ENCODE data around the gene PPP1R18. TPM values are rescaled to one million over a fixed set of nuclear protein-coding genes. Genes with fewer than 3 reads are reported as not detected.

PPP1R18 gene
- polyA plus RNA-seq, 3 donors = 58.5 to 226 (median 78.9) TPM

GRCh38 chr6:30705620-30706019 lies 19.2 kb upstream of the PPP1R18 start:
- H3K36me3 ChIP-seq (replicated peaks in 1 of 2; ENCODE audit: control insufficient read depth in 1 of 2, insufficient read depth in 2 of 2, low read length in 2 of 2) = peaks cover 5 to 48% of the 10 kb centered on the region in 2 donors
- H3K4me3 Mint-ChIP-seq = no peak overlapping the region
- H3K4me3 ChIP-seq (replicated peaks in 1 of 3; ENCODE audit: low read depth in 2 of 3, low read length in 3 of 3) = no peak overlapping the region
- H3K4me2 ChIP-seq (replicated peaks; ENCODE audit: extremely low read depth, low read length, poor library complexity, severe bottlenecking) = no peak overlapping the region
- H3K36me3 Mint-ChIP-seq = peaks cover 48 to 59% of the 10 kb centered on the region in 2 donors
- H3K27me3 Mint-ChIP-seq (ENCODE audit: low read depth in 3 of 3) = peaks cover 0 to 5% (median 1%) of the 10 kb centered on the region in 3 donors
- H3K4me1 ChIP-seq (ENCODE audit: control insufficient read depth in 1 of 2, insufficient read depth in 2 of 2, low read length in 2 of 2) = peaks cover 16 to 17% of the 10 kb centered on the region in 2 donors
- H3K79me2 ChIP-seq (ENCODE audit: insufficient read depth, low read length) = no peaks in the 10 kb centered on the region
- intact Hi-C loops (cut with micrococcal nuclease) = no loop called here
- WGBS (ENCODE audit: insufficient coverage) = 100% methylated on average over 4 of the region's 4 CpGs
- H3K27me3 ChIP-seq (ENCODE audit: control insufficient read depth in 2 of 2, insufficient read depth in 2 of 2, low read length in 2 of 2) = no peaks in the 10 kb centered on the region
- TF ChIP-seq, protein P1, sequence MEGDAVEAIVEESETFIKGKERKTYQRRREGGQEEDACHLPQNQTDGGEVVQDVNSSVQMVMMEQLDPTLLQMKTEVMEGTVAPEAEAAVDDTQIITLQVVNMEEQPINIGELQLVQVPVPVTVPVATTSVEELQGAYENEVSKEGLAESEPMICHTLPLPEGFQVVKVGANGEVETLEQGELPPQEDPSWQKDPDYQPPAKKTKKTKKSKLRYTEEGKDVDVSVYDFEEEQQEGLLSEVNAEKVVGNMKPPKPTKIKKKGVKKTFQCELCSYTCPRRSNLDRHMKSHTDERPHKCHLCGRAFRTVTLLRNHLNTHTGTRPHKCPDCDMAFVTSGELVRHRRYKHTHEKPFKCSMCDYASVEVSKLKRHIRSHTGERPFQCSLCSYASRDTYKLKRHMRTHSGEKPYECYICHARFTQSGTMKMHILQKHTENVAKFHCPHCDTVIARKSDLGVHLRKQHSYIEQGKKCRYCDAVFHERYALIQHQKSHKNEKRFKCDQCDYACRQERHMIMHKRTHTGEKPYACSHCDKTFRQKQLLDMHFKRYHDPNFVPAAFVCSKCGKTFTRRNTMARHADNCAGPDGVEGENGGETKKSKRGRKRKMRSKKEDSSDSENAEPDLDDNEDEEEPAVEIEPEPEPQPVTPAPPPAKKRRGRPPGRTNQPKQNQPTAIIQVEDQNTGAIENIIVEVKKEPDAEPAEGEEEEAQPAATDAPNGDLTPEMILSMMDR (IDR thresholded peaks at IDR 0.05) = no peak
- no peaks in the 10 kb centered on the region for H3K9me3 Mint-ChIP-seq
- H3K4me1 Mint-ChIP-seq = peaks cover 20% of the 10 kb centered on the region
- no peaks in the 10 kb centered on the region for H4K20me1 ChIP-seq (ENCODE audit: insufficient read depth, low read length)
- no peaks in the 10 kb centered on the region for H3K9me3 ChIP-seq (replicated peaks in 1 of 2; ENCODE audit: control insufficient read depth in 1 of 2, insufficient read depth in 1 of 2, low read length in 2 of 2)
- no peak overlapping the region for H3K9ac ChIP-seq (ENCODE audit: insufficient read depth, low read length, poor library complexity, severe bottlenecking)
- H3K27ac ChIP-seq (ENCODE audit: low read depth in 1 of 2, low read length in 2 of 2) = no peak overlapping the region
- no peak overlapping the region for H2AFZ ChIP-seq (ENCODE audit: insufficient read depth, low read depth, low read length, poor library complexity, severe bottlenecking)
- no peak for DNase-seq
- peak overlapping the region in 1 of 7 donors; percentile 46 for H3K27ac Mint-ChIP-seq

- peak overlapping the region in 1 of 3 experiments; percentile 24 for H3K4me3 ChIP-seq (replicated peaks in 1 of 3; ENCODE audit: low read depth in 2 of 3, low read length in 3 of 3)
- H3K9me3 Mint-ChIP-seq = no peaks in the 10 kb centered on the region
- no peaks in the 10 kb centered on the region for H4K20me1 ChIP-seq (ENCODE audit: insufficient read depth, low read length)
- WGBS (ENCODE audit: insufficient coverage) = 21% methylated on average over 4 of the region's 4 CpGs
- peak overlapping the region in 1 of 2 donors; percentile 52 for H3K4me3 Mint-ChIP-seq
- no peaks in the 10 kb centered on the region for H3K79me2 ChIP-seq (ENCODE audit: insufficient read depth, low read length)
- H2AFZ ChIP-seq (ENCODE audit: insufficient read depth, low read depth, low read length, poor library complexity, severe bottlenecking) = peak overlapping the region; percentile 15
- peak overlapping the region in 5 of 7 donors; percentile 2 to 42 (median 26) for H3K27ac Mint-ChIP-seq
- peaks cover 0 to 35% of the 10 kb centered on the region in 2 donors for H3K36me3 ChIP-seq (replicated peaks in 1 of 2; ENCODE audit: control insufficient read depth in 1 of 2, insufficient read depth in 2 of 2, low read length in 2 of 2)
- H3K9me3 ChIP-seq (replicated peaks in 1 of 2; ENCODE audit: control insufficient read depth in 1 of 2, insufficient read depth in 1 of 2, low read length in 2 of 2) = no peaks in the 10 kb centered on the region
- peaks cover 25% of the 10 kb centered on the region for H3K4me1 Mint-ChIP-seq
- H3K4me1 ChIP-seq (ENCODE audit: control insufficient read depth in 1 of 2, insufficient read depth in 2 of 2, low read length in 2 of 2) = peaks cover 22 to 23% of the 10 kb centered on the region in 2 donors
- H3K27me3 ChIP-seq (ENCODE audit: control insufficient read depth in 2 of 2, insufficient read depth in 2 of 2, low read length in 2 of 2) = no peaks in the 10 kb centered on the region
- DNase-seq = peak in 2 of 3 donors; percentile 52 to 58
- no peak overlapping the region for H3K9ac ChIP-seq (ENCODE audit: insufficient read depth, low read length, poor library complexity, severe bottlenecking)
- TF ChIP-seq, protein P1 (IDR thresholded peaks at IDR 0.05) = no peak
- H3K36me3 Mint-ChIP-seq = peaks cover 47 to 52% of the 10 kb centered on the region in 2 donors
- intact Hi-C loops (cut with micrococcal nuclease) = no loop called here
- H3K27ac ChIP-seq (ENCODE audit: low read depth in 1 of 2, low read length in 2 of 2) = no peak overlapping the region
- peaks cover 0 to 5% (median 1%) of the 10 kb centered on the region in 3 donors for H3K27me3 Mint-ChIP-seq (ENCODE audit: low read depth in 3 of 3)
- H3K4me2 ChIP-seq (replicated peaks; ENCODE audit: extremely low read depth, low read length, poor library complexity, severe bottlenecking) = peak overlapping the region; percentile 15
Observed at GRCh38 chr6:30703821-30704220, 17.4 kb upstream of the PPP1R18 start.
